IMR-90 (cell line): ENCODE measurements around the gene SMIM12.

ENCODE experiments used
- BHLHE40 ChIP-seq: fragments of 150-350 bp; IDR thresholded peaks from 2 replicates; pipeline ENCODE4 v1.6.1; 2016; ENCODE audit warnings: mild to moderate bottlenecking, low read depth, low read length
- CEBPB ChIP-seq: IDR thresholded peaks from 2 replicates; pipeline ENCODE4 v1.6.1; 2012; ENCODE audit warnings: low read depth, low read length, improper control_type of control experiment
- CHD1 ChIP-seq: IDR thresholded peaks from 2 replicates; pipeline ENCODE4 v1.6.1; 2012; ENCODE audit warnings: low read depth, low read length, improper control_type of control experiment
- FOS ChIP-seq: fragments of 150-350 bp; IDR thresholded peaks from 2 replicates; pipeline ENCODE4 v1.6.1; 2016; ENCODE audit warnings: low read depth, low read length
- MAZ ChIP-seq: IDR thresholded peaks from 2 replicates; pipeline ENCODE4 v1.6.1; 2012; ENCODE audit warnings: low read depth, mild to moderate bottlenecking, low read length, improper control_type of control experiment, moderate library complexity, borderline replicate concordance
- MXI1 ChIP-seq: IDR thresholded peaks from 2 replicates; pipeline ENCODE4 v1.6.1; 2012; ENCODE audit warnings: low read depth, mild to moderate bottlenecking, low read length, moderate library complexity, borderline replicate concordance
- NFE2L2 ChIP-seq: fragments of 150-350 bp; IDR thresholded peaks from 2 replicates; pipeline ENCODE4 v1.6.1; 2016; ENCODE audit warnings: low read depth, mild to moderate bottlenecking, low read length
- POLR2A ChIP-seq: IDR thresholded peaks from 2 replicates; pipeline ENCODE4 v1.6.1; 2012; ENCODE audit warnings: mild to moderate bottlenecking, low read depth, low read length
- RAD21 ChIP-seq: IDR thresholded peaks from 2 replicates; pipeline ENCODE4 v1.6.1; 2012; ENCODE audit warnings: low read length, improper control_type of control experiment
- RCOR1 ChIP-seq: IDR thresholded peaks from 2 replicates; pipeline ENCODE4 v1.6.1; 2012; ENCODE audit warnings: mild to moderate bottlenecking, low read length, improper control_type of control experiment; ENCODE audit not compliant: insufficient replicate concordance
- RFX5 ChIP-seq: IDR thresholded peaks from 2 replicates; pipeline ENCODE4 v1.8.0; 2012; ENCODE audit warnings: low read depth, mild to moderate bottlenecking, low read length, moderate library complexity
- SMC3 ChIP-seq: fragments of 150-350 bp; IDR thresholded peaks from 2 replicates; pipeline ENCODE4 v1.6.1; 2016; ENCODE audit warnings: low read depth, mild to moderate bottlenecking, antibody characterized with exemption, low read length, moderate library complexity
- TF ChIP-seq, protein P1 (sequence below): conservative IDR thresholded peaks from 2 replicates; pipeline ENCODE4 v1.5.1; 2012; ENCODE audit warnings: mild to moderate bottlenecking, low read depth, low read length, improper control_type of control experiment
- TF ChIP-seq, protein P2 (sequence below): fragments of 150-350 bp; IDR thresholded peaks from 2 replicates; pipeline ENCODE4 v1.6.1; 2017; ENCODE audit warnings: mild to moderate bottlenecking, antibody characterized with exemption, low read length, low read depth

DNA sequence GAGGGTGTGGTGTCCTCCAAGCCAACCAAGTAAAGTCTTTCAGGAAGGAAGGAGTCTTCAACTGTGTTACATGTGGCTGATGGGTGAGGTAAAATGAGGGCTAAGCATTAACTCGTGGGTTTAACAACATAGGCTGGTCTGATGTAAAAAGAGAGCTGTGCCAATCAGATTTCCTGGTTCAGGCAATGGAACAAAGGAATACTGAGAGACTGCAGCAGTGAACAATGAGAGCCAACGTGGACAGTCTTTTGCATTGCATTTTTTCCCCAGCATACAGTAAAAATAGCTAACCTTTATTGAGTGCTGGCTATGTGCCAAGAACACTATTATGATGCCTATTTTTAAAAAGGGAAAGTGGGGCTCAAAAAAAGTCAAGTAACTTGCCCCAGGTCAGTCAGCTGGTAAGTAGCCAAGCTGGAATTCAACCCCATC, 38.8 kb upstream of the SMIM12 start:
- TF ChIP-seq CEBPB (no peak), POLR2A (no peak), RAD21 (no peak), RFX5 (no peak), MXI1 (no peak), MAZ (no peak), SMC3 (no peak), BHLHE40 (no peak), FOS (no peak), NFE2L2 (no peak), CHD1 (no peak), RCOR1 (no peak)
- TF ChIP-seq, protein P1, sequence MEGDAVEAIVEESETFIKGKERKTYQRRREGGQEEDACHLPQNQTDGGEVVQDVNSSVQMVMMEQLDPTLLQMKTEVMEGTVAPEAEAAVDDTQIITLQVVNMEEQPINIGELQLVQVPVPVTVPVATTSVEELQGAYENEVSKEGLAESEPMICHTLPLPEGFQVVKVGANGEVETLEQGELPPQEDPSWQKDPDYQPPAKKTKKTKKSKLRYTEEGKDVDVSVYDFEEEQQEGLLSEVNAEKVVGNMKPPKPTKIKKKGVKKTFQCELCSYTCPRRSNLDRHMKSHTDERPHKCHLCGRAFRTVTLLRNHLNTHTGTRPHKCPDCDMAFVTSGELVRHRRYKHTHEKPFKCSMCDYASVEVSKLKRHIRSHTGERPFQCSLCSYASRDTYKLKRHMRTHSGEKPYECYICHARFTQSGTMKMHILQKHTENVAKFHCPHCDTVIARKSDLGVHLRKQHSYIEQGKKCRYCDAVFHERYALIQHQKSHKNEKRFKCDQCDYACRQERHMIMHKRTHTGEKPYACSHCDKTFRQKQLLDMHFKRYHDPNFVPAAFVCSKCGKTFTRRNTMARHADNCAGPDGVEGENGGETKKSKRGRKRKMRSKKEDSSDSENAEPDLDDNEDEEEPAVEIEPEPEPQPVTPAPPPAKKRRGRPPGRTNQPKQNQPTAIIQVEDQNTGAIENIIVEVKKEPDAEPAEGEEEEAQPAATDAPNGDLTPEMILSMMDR = no peak
- TF ChIP-seq, protein P2, sequence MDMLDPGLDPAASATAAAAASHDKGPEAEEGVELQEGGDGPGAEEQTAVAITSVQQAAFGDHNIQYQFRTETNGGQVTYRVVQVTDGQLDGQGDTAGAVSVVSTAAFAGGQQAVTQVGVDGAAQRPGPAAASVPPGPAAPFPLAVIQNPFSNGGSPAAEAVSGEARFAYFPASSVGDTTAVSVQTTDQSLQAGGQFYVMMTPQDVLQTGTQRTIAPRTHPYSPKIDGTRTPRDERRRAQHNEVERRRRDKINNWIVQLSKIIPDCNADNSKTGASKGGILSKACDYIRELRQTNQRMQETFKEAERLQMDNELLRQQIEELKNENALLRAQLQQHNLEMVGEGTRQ = no peak
